Measurements from ENCODE around the gene XYLT1.

The XYLT1 gene

GRCh38 chr16:17403156-17403809 is 67.5 kb downstream of the XYLT1 start:
- no peak overlapping the region for H3K4me3 Mint-ChIP-seq
- H3K9me3 Mint-ChIP-seq = no peaks in the 10 kb centered on the region
- ATAC-seq (ENCODE audit: low read depth) = no peak
- H3K27ac Mint-ChIP-seq = no peak overlapping the region
- no peaks in the 10 kb centered on the region for H3K27me3 Mint-ChIP-seq
- H3K36me3 Mint-ChIP-seq = peaks cover 6% of the 10 kb centered on the region
- H3K4me1 Mint-ChIP-seq = peaks cover 13% of the 10 kb centered on the region
- DNase-seq (ENCODE audit: low spot score in 2 of 2) = no peak

GRCh38 chr16:17397499-17397891 is 73.3 kb downstream of the XYLT1 start:
- ATAC-seq (ENCODE audit: low read depth) = no peak
- Mint-ChIP-seq H3K4me1 (peaks cover 11% of the 10 kb centered on the region), H3K27me3 (no peaks in the 10 kb centered on the region), H3K36me3 (peaks cover 6% of the 10 kb centered on the region), H3K27ac (no peak overlapping the region), H3K4me3 (no peak overlapping the region), H3K9me3 (no peaks in the 10 kb centered on the region)
- DNase-seq (ENCODE audit: low spot score in 2 of 2) = no peak

DNA sequence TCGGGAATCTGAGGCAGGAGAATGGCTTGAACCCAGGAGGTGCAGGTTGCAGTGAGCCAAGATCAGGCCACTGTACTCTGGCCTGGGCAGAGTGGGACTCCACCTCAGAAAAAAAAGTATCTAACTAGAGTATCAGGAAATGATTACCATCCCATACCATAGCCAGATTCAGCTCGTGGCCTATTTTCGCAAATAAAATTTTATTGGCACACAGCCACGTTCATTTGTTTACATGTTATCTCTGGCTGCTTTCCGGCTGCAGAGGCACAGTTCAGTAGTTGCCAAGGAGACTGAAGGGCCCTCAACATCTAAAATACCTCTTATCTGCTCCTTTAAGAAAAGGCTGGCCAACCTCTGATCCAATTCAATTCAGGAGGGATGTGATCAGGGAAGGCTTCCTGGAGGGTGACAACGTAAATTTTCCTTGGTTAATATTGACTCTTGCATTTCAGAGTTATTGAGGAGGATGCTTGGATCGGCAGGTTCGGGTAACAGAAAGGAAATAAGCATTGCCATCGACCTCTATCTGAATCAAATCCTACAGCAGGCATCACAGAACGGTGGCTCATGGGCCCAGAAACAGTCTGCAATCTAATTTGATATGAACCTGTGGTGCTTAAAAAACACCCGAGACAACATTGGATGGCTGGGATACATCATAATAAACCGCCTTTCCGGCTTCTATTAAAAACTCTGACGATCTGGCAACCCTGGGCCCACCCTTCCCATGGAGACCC is 73.8 kb downstream of the XYLT1 start:
- ATAC-seq (ENCODE audit: low read depth) (no peak), DNase-seq (ENCODE audit: low spot score in 2 of 2) (no peak)
- no peak overlapping the region for H3K4me3 Mint-ChIP-seq
- peak overlapping the region; percentile 58 for H3K27ac Mint-ChIP-seq
- H3K36me3 Mint-ChIP-seq = peaks cover 7% of the 10 kb centered on the region
- H3K4me1 Mint-ChIP-seq = peaks cover 13% of the 10 kb centered on the region
- H3K9me3 Mint-ChIP-seq = no peaks in the 10 kb centered on the region
- no peaks in the 10 kb centered on the region for H3K27me3 Mint-ChIP-seq

GRCh38 chr16:17395849-17396480 is 74.8 kb downstream of the XYLT1 start:
- Mint-ChIP-seq H3K4me1 (peaks cover 17% of the 10 kb centered on the region), H3K4me3 (no peak overlapping the region), H3K36me3 (peaks cover 7% of the 10 kb centered on the region), H3K27me3 (no peaks in the 10 kb centered on the region), H3K9me3 (no peaks in the 10 kb centered on the region), H3K27ac (no peak overlapping the region)
- DNase-seq (ENCODE audit: low spot score in 2 of 2) (no peak), ATAC-seq (ENCODE audit: low read depth) (no peak)

DNA sequence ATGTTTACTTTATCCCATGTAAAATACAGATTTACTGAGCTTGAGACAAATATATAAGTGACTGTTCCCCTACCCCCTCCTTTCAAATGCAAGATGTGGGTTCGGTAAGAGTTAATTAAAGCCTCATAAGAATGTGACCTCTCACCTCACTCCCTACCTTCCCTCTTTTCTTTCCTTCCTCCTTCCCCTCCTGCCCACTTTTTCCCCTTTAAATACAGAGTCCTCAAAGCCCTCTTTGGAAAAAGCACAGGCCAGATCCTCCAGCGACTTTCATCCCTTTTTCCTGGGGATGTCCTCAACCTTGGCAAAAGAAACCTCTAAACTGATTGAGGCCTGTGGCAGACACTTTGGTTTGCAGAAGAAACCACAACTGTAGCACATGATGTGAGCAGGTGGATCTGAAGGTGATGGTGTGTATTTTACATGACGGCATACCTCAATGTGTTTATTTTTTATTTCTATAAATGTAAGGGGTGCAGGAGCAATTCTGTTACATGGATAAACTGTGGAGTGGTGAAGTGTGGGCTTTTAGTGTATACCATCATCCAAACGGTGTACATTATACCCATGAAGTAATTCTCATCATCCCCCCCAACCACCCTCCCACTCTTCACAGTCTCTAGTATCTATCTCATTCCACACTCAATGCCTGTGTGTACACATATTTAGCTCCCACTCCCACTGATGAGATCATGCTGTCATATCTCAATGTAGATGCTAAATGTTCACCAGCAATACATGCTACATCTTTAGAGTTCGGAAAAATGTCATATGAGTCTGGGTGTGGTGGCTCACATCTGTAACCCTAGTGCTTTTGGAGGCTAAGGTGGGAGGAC is 77.7 kb downstream of the XYLT1 start:
- Mint-ChIP-seq H3K36me3 (peaks cover 9% of the 10 kb centered on the region), H3K27ac (no peak overlapping the region), H3K9me3 (no peaks in the 10 kb centered on the region), H3K27me3 (no peaks in the 10 kb centered on the region), H3K4me3 (no peak overlapping the region), H3K4me1 (peaks cover 22% of the 10 kb centered on the region)
- no peak for DNase-seq (ENCODE audit: low spot score in 2 of 2)
- no peak for ATAC-seq (ENCODE audit: low read depth)

DNA sequence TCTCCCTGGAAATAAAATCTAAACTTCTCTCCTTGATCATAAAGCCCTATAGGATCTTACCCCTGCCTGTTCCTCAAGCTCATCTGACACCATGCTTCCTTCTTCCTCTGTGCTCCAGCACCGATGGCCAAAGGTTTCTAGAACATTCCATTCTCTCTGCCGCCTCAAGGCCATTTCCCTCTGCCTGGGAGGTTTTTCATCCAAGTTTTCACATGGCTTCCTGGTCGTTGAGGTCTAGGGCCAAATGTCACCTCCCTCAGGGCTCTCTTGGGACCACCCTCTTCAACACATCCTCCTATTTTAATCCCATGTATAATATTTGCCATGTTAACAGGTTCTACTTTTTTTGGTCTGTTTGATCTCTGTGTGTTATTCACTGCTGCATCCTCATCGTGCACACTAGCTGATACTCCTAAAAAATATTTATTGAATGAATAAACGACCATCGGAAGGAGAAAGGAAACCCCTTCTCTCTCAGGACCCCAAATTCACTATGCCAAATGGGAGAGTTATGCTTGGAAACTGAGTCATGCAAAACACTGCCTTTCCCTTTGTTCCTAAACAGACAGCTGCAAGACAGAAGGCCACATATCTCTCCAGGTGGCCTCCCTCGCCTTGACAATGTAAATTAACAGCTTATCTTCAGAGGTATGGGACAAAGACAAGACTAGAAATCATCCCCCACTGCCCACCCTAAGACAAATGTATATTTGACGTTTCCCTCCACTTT is 78.5 kb downstream of the XYLT1 start:
- Mint-ChIP-seq H3K27me3 (no peaks in the 10 kb centered on the region), H3K27ac (no peak overlapping the region), H3K4me1 (peaks cover 30% of the 10 kb centered on the region), H3K9me3 (no peaks in the 10 kb centered on the region), H3K36me3 (peaks cover 13% of the 10 kb centered on the region), H3K4me3 (no peak overlapping the region)
- ATAC-seq (ENCODE audit: low read depth) (no peak), DNase-seq (ENCODE audit: low spot score in 2 of 2) (no peak)

GRCh38 chr16:17391715-17392114 is 79.0 kb downstream of the XYLT1 start:
- H3K4me3 Mint-ChIP-seq = no peak overlapping the region
- H3K27me3 Mint-ChIP-seq = no peaks in the 10 kb centered on the region
- H3K4me1 Mint-ChIP-seq = peaks cover 27% of the 10 kb centered on the region
- H3K27ac Mint-ChIP-seq = no peak overlapping the region
- peaks cover 13% of the 10 kb centered on the region for H3K36me3 Mint-ChIP-seq
- ATAC-seq (ENCODE audit: low read depth) (no peak), DNase-seq (ENCODE audit: low spot score in 2 of 2) (no peak)
- H3K9me3 Mint-ChIP-seq = no peaks in the 10 kb centered on the region

GRCh38 chr16:17389384-17389783 is 81.4 kb downstream of the XYLT1 start:
- DNase-seq (ENCODE audit: low spot score in 2 of 2) = no peak
- no peaks in the 10 kb centered on the region for H3K27me3 Mint-ChIP-seq
- no peaks in the 10 kb centered on the region for H3K9me3 Mint-ChIP-seq
- peaks cover 16% of the 10 kb centered on the region for H3K36me3 Mint-ChIP-seq
- peaks cover 32% of the 10 kb centered on the region for H3K4me1 Mint-ChIP-seq
- no peak for ATAC-seq (ENCODE audit: low read depth)
- H3K4me3 Mint-ChIP-seq = no peak overlapping the region
- no peak overlapping the region for H3K27ac Mint-ChIP-seq

DNA sequence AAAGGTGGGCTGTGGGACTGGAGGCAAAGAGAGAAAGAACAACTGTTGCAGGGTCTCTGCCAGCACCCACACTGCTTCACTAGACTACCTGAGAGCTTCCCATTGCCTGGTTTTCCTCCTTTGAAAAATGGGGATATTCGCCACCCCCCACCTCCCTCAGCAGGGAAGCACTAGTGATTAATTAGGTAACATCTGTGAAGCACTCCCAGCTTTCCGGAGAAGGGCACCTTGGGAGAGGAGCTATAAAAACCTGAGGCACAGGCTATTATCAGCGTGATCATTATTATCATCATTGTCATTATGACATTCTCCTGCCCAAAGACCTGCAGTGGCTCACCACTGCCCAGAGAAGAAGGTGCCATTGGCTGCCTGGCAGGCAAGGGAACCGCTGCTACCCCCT is 83.5 kb downstream of the XYLT1 start:
- Mint-ChIP-seq H3K27me3 (no peaks in the 10 kb centered on the region), H3K36me3 (peaks cover 18% of the 10 kb centered on the region), H3K9me3 (no peaks in the 10 kb centered on the region), H3K4me3 (no peak overlapping the region), H3K27ac (no peak overlapping the region), H3K4me1 (peaks cover 40% of the 10 kb centered on the region)
- ATAC-seq (ENCODE audit: low read depth) (no peak), DNase-seq (ENCODE audit: low spot score in 2 of 2) (no peak)

- no peak overlapping the region for H3K4me3 Mint-ChIP-seq
- DNase-seq (ENCODE audit: low spot score in 2 of 2) = no peak
- H3K27me3 Mint-ChIP-seq = no peaks in the 10 kb centered on the region
- no peak overlapping the region for H3K27ac Mint-ChIP-seq
- no peak for ATAC-seq (ENCODE audit: low read depth)
- peaks cover 33% of the 10 kb centered on the region for H3K4me1 Mint-ChIP-seq
- peaks cover 15% of the 10 kb centered on the region for H3K36me3 Mint-ChIP-seq
- H3K9me3 Mint-ChIP-seq = no peaks in the 10 kb centered on the region
These were observed 84.5 kb downstream of the XYLT1 start for GRCh38 chr16:17386229-17386628.

GRCh38 chr16:17384471-17384870 is 86.3 kb downstream of the XYLT1 start:
- no peak for DNase-seq (ENCODE audit: low spot score in 2 of 2)
- Mint-ChIP-seq H3K27ac (no peak overlapping the region), H3K36me3 (peaks cover 15% of the 10 kb centered on the region), H3K9me3 (no peaks in the 10 kb centered on the region), H3K4me1 (peaks cover 42% of the 10 kb centered on the region), H3K27me3 (no peaks in the 10 kb centered on the region), H3K4me3 (no peak overlapping the region)
- ATAC-seq (ENCODE audit: low read depth) = no peak

- DNase-seq (ENCODE audit: low spot score in 2 of 2) (no peak), ATAC-seq (ENCODE audit: low read depth) (no peak)
- Mint-ChIP-seq H3K9me3 (no peaks in the 10 kb centered on the region), H3K4me1 (peaks cover 43% of the 10 kb centered on the region), H3K27me3 (no peaks in the 10 kb centered on the region), H3K4me3 (no peak overlapping the region), H3K27ac (peak overlapping the region; percentile 2), H3K36me3 (peaks cover 10% of the 10 kb centered on the region)
These were observed 87.6 kb downstream of the XYLT1 start for GRCh38 chr16:17382949-17383863.

DNA sequence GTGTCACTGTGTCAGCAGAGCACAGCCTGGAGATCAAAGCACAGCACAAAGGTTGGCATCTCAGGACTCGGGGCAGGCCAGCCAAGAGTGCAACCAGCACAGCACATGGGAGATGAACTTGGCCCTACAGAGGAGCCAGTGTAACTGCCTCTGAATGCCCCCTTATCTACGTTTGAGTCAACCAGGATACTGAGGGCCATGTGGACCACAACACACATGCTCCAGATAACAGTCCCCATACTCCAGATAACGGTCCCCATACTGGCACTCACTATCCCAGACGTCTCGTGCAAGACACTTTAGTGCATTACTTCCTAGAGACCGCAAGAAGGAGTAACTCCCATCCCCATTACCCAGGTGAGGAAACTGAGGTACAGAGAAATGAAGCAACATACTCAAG is 88.2 kb downstream of the XYLT1 start:
- Mint-ChIP-seq H3K27me3 (no peaks in the 10 kb centered on the region), H3K4me1 (peaks cover 42% of the 10 kb centered on the region), H3K27ac (peak overlapping the region; percentile 2), H3K9me3 (no peaks in the 10 kb centered on the region), H3K4me3 (no peak overlapping the region), H3K36me3 (peaks cover 6% of the 10 kb centered on the region)
- ATAC-seq (ENCODE audit: low read depth) (no peak), DNase-seq (ENCODE audit: low spot score in 2 of 2) (no peak)
